Cerebellar nuclear complex (tissue), 1 donor: ENCODE results near the gene C9orf57.
"Not testable (repeated sequence)": the region's sequence is repeated elsewhere in the genome, so short reads cannot be mapped to it uniquely, and the experiment has no call there.

Experiments used
- DNase-seq, 2 experiments: peaks; one replicate each; lab custom pipeline; 2025; lab: John Stamatoyannopoulos, UW

Gene C9orf57, protein sequence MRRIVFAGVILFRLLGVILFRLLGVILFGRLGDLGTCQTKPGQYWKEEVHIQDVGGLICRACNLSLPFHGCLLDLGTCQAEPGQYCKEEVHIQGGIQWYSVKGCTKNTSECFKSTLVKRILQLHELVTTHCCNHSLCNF

DNA sequence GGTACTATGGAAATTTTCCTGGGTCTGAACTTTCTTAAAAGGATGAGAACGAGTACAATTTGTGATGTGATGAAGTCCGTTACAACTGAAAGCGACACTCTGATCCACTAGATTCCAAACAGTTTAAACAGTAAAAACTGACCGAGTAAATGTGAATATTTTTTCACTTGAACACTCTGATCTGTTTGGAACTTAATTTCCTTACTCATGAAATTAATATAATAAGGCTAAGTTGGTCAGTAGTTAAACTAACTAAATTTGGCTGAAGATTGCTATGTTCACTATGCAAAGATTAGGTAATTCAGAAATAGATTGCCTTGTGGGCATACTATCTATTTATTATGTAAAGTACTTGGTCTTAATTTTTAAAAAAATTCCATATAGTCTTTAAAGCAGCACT lies at the start of gene C9orf57:
TSS of gene C9orf57 (minus strand) at position 101 of the 400 bp plus-strand sequence. CDS start 1,282 bp downstream, outside the sequence.
- DNase-seq = no peak

DNA sequence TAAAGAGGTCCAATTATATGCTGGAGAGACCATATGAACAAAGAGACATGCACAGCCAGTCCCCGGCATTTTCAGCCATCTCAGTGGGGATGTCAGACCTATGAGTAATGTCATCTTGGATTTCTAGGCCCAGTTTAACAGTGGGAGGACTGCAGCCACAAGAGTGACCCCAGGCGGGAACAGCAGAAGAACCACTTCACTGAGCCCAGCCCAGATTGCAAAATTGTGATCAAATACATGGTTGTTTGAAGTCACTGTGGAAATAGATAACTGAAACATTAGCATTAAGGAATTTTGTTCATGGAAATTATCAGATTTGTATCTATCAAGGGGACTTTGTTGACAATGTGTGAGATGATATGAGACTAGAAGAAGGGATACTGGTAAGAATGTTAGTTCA lies 42.1 kb upstream of the C9orf57 start:
- no peak for DNase-seq

DNA sequence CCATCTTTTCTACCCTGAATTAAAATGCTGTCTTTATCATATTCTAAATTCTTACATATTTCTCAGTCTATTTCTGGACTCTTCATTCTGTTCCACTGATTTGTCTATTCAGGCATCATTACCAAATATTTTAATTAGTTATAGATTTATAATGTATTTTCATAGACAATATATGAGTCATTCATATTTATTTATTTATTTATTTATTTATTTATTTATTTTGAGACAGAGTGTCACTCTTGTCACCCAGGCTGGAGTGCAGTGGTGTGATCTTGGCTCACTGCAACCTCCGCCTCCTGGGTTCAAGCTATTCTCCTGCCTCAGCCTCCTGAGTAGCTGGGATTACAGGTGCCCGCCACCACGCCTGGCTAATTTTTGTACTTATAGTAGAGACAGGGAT lies 35.1 kb upstream of the C9orf57 start:
- DNase-seq = not testable (repeated sequence)

DNA sequence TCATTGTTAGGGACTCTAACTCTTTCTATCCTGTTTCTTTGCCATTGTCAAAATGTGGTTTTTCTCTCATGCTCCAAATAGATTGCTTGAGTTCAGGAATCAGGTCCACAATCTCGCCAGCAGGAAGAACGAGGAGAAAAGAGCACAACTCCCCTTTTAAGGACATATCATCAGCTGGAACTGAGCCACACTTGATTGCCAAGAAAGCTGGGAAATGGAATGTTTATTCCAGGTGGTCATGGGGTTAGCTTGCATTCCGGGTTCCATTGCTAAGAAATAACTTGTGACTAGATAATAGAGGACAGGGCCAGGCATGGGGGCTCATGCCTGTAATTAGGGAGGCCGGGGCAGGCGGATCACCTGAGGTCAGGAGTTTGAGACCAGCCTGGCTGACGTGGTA lies 32.4 kb upstream of the C9orf57 start:
- no peak for DNase-seq

- no peak for DNase-seq
Measured at GRCh38 chr9:72089451-72090130, 29.2 kb upstream of the C9orf57 start.

DNA sequence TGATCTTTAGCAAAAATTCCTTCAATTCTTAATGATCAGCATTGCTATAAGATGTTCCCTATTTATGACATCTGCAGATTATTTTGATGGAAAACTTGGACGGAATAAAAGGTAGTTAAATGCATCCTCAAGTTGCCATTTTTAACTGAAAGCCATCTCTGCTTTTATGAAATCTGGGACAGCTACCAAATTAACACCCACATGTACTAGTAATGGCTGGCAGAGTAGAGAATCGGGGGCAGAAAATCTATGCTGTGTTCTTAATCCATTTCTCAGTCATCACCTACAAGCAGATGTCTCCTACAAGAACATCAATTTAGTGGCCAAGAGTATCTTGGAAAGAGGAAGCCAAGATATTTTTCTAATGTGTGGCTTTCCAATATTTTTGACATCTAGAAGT lies 22.1 kb upstream of the C9orf57 start:
- DNase-seq = no peak

DNA sequence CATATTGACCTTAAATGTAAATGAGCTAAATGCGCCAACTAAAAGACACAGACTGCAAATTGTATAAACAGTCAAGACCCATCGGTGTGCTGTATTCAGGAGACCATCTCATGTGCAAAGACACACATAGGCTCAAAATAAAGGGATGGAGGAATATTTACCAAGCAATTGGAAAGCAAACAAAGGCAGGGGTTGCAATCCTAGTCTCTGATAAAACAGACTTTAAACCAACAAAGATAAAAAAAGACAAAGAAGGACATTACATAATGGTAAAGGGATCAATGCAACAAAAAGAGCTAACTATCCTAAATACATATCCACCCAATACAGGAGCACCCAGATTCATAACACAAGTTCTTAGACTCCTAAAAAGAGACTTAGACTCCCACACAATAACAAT lies 14.3 kb upstream of the C9orf57 start:
- DNase-seq = not testable (repeated sequence)

DNA sequence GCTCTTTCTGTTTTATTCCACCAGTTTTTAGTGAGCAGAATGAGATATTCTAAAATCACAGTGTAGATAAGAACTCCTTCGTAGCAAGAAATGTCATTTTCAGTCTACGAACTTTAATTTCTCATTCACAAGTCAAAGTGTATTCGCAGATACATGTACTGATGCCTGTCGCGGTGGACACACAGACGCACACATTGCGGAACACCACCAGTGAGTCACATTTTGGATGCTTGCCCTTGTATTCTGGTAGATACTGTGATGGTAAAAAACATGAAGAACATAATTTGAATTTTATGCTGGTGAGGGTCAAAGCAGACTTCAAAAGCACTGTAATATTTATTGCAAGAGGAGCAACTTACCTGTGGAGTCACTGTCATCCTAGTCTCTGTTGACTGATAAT lies 4.7 kb upstream of the C9orf57 start:
- no peak for DNase-seq

DNA sequence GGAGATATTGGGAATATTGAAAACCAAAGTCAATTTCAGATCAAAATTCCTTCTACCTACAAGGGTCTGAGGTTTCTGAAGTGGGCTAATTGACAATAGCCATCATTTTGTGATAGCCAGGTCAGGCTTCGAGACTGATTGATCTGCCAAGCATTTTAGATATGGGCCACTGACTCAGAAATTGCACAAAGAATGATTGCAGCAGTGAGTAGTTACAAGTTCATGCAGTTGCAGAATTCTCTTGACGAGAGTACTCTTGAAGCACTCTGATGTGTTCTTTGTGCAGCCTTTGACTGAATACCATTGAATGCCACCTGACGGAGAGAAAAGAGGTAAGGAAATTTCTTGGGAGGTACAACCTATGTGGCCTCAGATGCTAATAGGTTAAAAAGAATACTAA lies 8.3 kb downstream of the C9orf57 start:
- no peak for DNase-seq

- DNase-seq = no peak
Measured at GRCh38 chr9:72048850-72049249, 11.6 kb downstream of the C9orf57 start.

GRCh38 chr9:72046630-72047456 lies 13.6 kb downstream of the C9orf57 start:
- DNase-seq = no peak

GRCh38 chr9:72044095-72044494 lies 16.3 kb downstream of the C9orf57 start:
- no peak for DNase-seq

- no peak for DNase-seq
Measured at GRCh38 chr9:72043576-72043975, 16.8 kb downstream of the C9orf57 start.

GRCh38 chr9:72042928-72043327 lies 17.5 kb downstream of the C9orf57 start:
- DNase-seq = no peak

GRCh38 chr9:72041775-72042194 lies 18.6 kb downstream of the C9orf57 start:
- DNase-seq = no peak

DNA sequence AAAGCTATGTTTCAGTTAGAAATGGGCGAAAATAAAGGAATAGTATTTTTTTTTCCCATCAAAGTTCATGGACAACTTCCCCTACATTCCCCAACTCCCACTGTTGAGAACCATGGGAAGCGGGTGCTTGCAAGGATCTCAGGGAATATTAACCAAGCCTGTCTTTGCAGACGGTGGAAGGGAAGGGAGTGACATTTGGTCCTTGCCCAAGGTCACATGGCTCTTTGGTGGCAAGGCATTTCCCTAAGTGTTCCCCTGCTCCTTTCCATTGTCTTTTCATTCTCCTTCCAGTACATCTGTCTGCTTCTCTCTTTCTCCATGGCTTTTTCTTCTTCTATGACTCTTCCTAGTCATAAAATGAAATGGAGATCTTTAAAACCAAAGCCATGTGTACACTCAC lies 19.0 kb downstream of the C9orf57 start:
- DNase-seq = no peak

DNA sequence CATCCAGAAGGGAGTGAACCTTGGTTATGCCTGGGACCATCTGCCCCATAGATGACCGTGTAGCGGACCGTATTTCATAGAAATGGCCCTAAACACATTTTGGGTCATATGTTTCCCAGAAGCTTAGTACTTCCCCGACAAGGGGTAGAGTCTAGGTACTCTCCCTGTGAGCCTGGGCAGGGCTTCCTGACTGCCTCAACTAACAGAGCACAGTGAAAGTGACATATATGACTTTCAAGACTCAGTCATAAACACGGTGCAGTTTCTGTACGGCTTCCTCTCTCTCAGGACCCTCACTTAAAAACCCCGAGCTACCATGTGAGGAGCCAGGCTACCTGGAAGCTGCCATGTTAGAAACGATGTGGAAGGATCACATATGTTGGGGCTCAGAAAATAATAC lies 20.9 kb downstream of the C9orf57 start:
- no peak for DNase-seq

GRCh38 chr9:72038890-72039410 lies 21.5 kb downstream of the C9orf57 start:
- DNase-seq = peak in 1 of 2 experiments; percentile 55

- no peak for DNase-seq
Measured at GRCh38 chr9:72038408-72038807, 22.0 kb downstream of the C9orf57 start.

DNA sequence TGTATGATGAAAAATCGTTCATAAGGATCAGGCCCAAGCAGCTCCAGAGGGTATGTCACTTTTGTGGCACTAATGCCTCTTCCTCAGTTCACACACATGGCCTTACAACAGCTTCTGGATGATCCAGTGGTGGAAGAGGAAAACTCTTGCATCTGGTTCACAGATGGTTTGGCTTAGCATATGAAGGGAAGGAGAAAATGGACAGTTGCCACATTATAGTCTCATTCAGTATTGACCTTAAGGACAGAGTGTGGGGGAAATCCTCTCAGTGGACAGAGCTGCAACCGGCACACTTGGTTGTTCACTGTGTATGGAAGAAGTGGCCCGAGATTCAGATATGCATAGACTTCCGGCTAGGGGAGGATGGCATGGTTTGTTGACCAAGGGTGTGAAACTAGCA lies 22.8 kb downstream of the C9orf57 start:
- no peak for DNase-seq

DNA sequence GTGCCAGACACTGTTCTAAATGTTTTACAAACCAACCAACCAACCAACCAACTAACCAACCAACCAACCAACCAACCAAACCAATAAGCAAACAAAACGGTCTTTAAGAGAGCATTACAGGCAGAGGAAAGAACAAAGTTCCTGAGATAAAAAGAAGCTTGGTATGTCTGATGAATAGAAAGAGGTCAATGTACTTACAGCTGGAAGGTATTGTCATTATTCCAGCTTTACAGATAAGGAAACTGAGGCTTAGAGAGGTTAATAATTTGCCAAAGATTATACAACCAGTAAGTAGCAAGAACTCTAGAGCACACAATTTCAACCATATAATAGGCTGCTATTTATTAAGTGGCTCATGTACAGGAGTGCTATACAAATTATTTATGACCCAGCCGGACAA lies 29.6 kb downstream of the C9orf57 start:
- DNase-seq = no peak

GRCh38 chr9:72029986-72030385 lies 30.4 kb downstream of the C9orf57 start:
- DNase-seq = no peak

- DNase-seq = no peak
Measured at GRCh38 chr9:72025906-72026305, 34.5 kb downstream of the C9orf57 start.
